ENCODE measurements around the gene AATF. TPM values are rescaled to one million over a fixed set of nuclear protein-coding genes. Genes with fewer than 3 reads are reported as not detected.

Gene AATF
- total RNA-seq, 1 donor from 2014 or later: 86.1 TPM

GRCh38 chr17:37041932-37042331, 93.2 kb downstream of the AATF start:
- peaks cover 48% of the 10 kb centered on the region for H3K36me3 Mint-ChIP-seq (ENCODE audit: low read depth)
- ChIA-PET CTCF (no interaction called here), POLR2A (no interaction called here)
- H3K9me3 Mint-ChIP-seq: no peaks in the 10 kb centered on the region
- peaks cover 9% of the 10 kb centered on the region for H3K4me1 Mint-ChIP-seq
- no peak overlapping the region for H3K27ac Mint-ChIP-seq
- DNase-seq (no peak), ATAC-seq (ENCODE audit: low read depth) (no peak)
- H3K27me3 Mint-ChIP-seq: no peaks in the 10 kb centered on the region
- intact Hi-C loops (cut with micrococcal nuclease): no loop called here
- TF ChIP-seq, protein P1, sequence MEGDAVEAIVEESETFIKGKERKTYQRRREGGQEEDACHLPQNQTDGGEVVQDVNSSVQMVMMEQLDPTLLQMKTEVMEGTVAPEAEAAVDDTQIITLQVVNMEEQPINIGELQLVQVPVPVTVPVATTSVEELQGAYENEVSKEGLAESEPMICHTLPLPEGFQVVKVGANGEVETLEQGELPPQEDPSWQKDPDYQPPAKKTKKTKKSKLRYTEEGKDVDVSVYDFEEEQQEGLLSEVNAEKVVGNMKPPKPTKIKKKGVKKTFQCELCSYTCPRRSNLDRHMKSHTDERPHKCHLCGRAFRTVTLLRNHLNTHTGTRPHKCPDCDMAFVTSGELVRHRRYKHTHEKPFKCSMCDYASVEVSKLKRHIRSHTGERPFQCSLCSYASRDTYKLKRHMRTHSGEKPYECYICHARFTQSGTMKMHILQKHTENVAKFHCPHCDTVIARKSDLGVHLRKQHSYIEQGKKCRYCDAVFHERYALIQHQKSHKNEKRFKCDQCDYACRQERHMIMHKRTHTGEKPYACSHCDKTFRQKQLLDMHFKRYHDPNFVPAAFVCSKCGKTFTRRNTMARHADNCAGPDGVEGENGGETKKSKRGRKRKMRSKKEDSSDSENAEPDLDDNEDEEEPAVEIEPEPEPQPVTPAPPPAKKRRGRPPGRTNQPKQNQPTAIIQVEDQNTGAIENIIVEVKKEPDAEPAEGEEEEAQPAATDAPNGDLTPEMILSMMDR (IDR thresholded peaks at IDR 0.05): no peak
- H3K4me3 Mint-ChIP-seq: no peak overlapping the region

DNA sequence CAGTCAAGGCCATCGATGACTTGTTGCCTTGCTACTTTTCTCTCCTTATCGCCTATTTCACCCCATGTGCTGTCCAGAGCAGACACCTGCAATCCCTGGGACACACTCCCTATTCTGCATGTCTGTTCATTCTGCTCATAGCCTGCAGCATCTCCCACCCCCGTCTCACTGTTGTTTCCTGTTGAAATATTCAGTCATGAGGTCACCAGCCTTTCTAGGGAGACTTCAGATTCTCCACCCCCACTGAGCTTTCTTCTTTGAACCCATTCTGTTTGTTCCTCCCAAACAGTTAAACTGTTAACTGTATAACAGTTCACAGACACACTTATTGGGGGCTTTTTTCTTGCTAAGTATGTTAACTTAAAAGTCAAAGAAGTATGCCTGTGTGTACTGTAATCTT, 94.4 kb downstream of the AATF start:
- ATAC-seq (ENCODE audit: low read depth) (no peak), DNase-seq (no peak)
- Mint-ChIP-seq H3K4me3 (no peak overlapping the region), H3K9me3 (no peaks in the 10 kb centered on the region), H3K27me3 (no peaks in the 10 kb centered on the region), H3K36me3 (ENCODE audit: low read depth) (peaks cover 41% of the 10 kb centered on the region), H3K27ac (no peak overlapping the region), H3K4me1 (peaks cover 15% of the 10 kb centered on the region)
- intact Hi-C loops (cut with micrococcal nuclease): no loop called here
- TF ChIP-seq, protein P1 (IDR thresholded peaks at IDR 0.05): no peak
- CTCF ChIA-PET: no interaction called here
- POLR2A ChIA-PET: no interaction called here

DNA sequence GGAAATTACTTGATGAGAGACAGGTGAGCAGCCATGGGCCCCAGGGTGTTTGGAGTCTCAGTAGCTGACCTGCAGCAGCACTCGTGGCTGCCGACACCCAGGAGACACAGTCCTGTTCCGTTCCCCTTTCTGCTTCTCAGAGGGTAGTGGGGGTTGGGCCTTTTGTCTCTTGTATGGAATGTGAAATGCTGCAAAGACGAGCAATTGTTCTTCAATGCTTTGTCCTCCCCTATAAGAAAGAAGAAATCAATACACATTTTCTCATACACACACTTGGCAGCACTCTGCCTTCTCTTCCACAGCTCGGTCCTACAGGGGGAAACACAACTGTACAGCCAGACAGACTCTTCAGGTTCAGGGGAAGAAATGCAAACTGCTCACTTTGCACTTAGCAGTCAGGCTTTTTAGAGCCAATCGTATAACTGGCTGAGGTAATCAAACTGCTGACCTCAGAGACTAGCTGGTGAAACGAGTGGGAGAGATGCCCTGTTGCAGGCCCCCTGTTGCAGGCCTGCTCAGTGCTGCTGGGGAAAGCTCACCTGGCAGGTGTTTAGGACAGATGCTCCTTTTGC, 96.7 kb downstream of the AATF start:
- TF ChIP-seq, protein P1 (IDR thresholded peaks at IDR 0.05): no peak
- Mint-ChIP-seq H3K36me3 (ENCODE audit: low read depth) (peaks cover 36% of the 10 kb centered on the region), H3K4me1 (peaks cover 15% of the 10 kb centered on the region), H3K4me3 (no peak overlapping the region), H3K27me3 (no peaks in the 10 kb centered on the region), H3K9me3 (no peaks in the 10 kb centered on the region), H3K27ac (no peak overlapping the region)
- CTCF ChIA-PET: interaction anchor here (0.8 to 5.5 kb wide), 5 partner anchors 10 to 443 kb away, joined by 3 to 77 read pairs (median 6); partner anchors contain the start of gene MRM1
- ATAC-seq (ENCODE audit: low read depth) (no peak), DNase-seq (no peak)
- POLR2A ChIA-PET: no interaction called here
- intact Hi-C loops (cut with micrococcal nuclease): no loop called here

- no peaks in the 10 kb centered on the region for H3K9me3 Mint-ChIP-seq
- TF ChIP-seq, protein P1 (IDR thresholded peaks at IDR 0.05): peak; percentile 16
- POLR2A ChIA-PET: interaction anchor here (0.8 to 1.3 kb wide), 2 partner anchors 445 to 446 kb away, joined by 3 to 4 read pairs; partner anchors contain the start of gene MRM1
- H3K36me3 Mint-ChIP-seq (ENCODE audit: low read depth): peaks cover 50% of the 10 kb centered on the region
- DNase-seq: peak; percentile 54
- H3K4me3 Mint-ChIP-seq: no peak overlapping the region
- peak; percentile 66 for ATAC-seq (ENCODE audit: low read depth)
- CTCF ChIA-PET: interaction anchor here (0.6 to 5.5 kb wide), 23 partner anchors 9 to 1220 kb away, joined by 3 to 77 read pairs (median 4); partner anchors contain the start of gene MRM1
- no peaks in the 10 kb centered on the region for H3K27me3 Mint-ChIP-seq
- H3K4me1 Mint-ChIP-seq: peaks cover 15% of the 10 kb centered on the region
- H3K27ac Mint-ChIP-seq: no peak overlapping the region
- intact Hi-C loops (cut with micrococcal nuclease): loop anchor here (1.0 to 2.0 kb wide), 4 partner anchors 341 to 1079 kb away; no protein-coding TSS in a partner anchor
These were observed 98.9 kb downstream of the AATF start for GRCh38 chr17:37047631-37048104.

GRCh38 chr17:37048811-37049210, 100.1 kb downstream of the AATF start:
- no peak overlapping the region for H3K27ac Mint-ChIP-seq
- intact Hi-C loops (cut with micrococcal nuclease): no loop called here
- ATAC-seq (ENCODE audit: low read depth): no peak

More at GRCh38 chr17:37048811-37049210, 100.1 kb downstream of the AATF start:
- TF ChIP-seq, protein P1 (IDR thresholded peaks at IDR 0.05): no peak
- ChIA-PET POLR2A (interaction anchor here (0.8 kb wide), 1 partner anchor 446 kb away, joined by 3 read pairs; no protein-coding TSS in a partner anchor), CTCF (interaction anchor here (0.8 to 5.5 kb wide), 7 partner anchors 36 to 449 kb away, joined by 3 to 77 read pairs (median 4); partner anchors contain the start of gene MRM1)
- Mint-ChIP-seq H3K4me3 (no peak overlapping the region), H3K27me3 (no peaks in the 10 kb centered on the region), H3K4me1 (peaks cover 15% of the 10 kb centered on the region), H3K9me3 (no peaks in the 10 kb centered on the region), H3K36me3 (ENCODE audit: low read depth) (peaks cover 48% of the 10 kb centered on the region)
- no peak for DNase-seq
